NCI-H2081 treated with DMSO at 0.1 percent for 48 hours (cell line): ENCODE data around the gene CYLD.

Experiments used
- DNase-seq: peaks from one replicate; lab custom pipeline; 2025; lab: John Stamatoyannopoulos, UW

Gene CYLD

DNA sequence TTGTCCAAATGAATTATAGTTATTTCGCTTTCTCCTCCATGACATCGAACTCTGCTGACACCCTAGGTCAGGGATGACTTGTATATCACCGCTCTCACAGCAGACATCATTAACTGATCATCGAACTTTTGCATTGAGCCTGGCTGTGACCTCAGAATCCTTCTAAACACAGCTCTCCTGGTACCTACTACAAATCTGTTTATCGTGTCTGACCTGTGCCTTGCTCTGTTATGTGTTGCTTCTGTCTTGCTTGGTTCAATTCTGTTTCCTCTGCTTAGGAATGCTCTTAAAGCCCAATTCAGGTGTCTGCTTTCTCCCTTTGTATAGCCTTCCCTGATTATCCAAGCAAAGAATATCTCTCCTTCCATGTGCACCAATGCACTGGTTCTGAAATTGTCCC, 78.3 kb downstream of the CYLD start:
- no peak for DNase-seq

DNA sequence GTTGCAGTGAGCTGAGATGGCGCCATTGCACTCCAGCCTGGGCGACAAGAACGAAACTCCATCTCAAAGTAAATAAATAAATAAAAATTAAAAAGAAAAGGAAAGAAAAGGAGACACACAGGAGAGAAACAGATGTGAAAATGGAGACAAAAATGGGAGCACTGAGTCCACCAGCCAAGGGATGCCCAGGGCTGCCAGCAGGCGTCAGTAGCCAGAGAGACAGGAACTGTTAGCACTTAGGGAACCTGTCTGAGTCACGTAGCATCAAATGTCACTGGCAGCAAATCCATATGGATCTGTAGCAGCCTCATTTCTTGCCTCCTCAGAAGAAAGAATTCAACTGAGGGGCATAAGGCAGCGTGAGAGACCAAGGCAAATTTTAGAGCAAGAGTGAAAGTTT, 79.7 kb downstream of the CYLD start:
- no peak for DNase-seq

DNA sequence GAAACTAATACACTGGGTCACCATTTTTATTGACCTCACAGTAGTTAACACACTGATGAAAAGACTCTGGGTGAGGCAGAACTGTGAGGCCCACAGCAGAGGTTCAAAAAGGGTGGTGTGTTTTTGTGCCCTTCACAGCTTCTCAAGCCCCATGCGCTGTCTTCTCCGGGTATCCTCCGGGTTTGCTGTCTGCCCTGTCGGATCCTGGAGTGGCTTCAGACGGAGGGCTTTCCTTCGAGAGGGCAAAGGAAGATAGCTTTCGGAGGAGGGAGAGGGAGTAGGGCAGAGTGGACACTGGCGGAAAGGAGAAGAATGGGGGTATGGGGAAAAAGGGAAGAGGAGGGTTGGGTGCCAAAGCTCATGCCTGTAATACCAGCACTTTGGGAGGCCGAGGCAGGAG, 80.8 kb downstream of the CYLD start:
- no peak for DNase-seq

DNA sequence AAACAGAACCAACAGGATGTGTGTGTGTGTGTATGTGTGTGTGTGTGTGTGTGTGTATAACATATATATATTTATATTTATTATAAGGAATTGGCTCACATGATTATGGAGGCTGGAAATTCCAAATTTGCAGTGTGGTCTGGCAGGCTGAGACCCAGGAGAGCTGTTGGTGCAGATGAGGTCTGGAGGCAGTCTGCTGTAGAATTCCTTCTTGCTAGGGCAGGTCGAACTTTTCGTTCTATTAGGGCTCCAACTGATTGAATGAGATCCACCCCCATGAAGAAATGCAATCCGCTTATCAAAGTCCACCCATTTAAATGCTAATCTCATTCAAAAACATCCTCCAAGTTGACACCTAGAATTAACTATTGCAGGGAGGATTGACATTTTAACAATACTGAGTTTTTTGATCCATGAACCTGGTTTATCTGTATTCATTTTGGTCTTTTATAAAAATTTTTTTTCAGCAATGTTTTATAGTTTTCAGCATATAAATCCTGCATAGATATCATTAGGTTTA, 85.0 kb downstream of the CYLD start:
- DNase-seq: no peak

DNA sequence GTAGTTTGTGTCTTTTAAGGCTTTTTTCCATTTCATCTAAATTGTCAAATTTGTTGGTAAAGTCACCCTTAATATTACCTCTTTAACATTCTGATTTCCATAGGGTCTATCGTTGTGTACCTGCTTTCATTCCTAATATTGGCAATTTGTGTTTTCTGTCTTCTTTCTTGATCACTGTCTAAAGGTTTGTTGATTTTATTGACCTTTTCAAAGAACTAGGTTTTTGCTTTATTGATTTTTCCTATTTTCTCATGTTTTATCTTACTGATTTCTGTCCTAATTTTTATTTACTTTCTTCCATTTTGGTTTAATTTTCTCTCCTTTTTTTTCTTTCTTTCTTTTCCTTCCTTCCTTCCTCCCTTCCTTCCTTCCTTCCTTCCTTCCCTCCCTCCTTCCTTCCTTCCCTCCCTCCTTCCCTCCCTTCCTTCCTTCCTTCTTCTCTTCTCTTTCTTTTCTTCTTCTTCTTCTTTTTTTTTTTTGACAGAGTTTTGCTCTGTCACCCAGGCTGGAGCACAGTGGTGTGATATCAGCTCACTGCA, 86.3 kb downstream of the CYLD start:
- no peak for DNase-seq

DNA sequence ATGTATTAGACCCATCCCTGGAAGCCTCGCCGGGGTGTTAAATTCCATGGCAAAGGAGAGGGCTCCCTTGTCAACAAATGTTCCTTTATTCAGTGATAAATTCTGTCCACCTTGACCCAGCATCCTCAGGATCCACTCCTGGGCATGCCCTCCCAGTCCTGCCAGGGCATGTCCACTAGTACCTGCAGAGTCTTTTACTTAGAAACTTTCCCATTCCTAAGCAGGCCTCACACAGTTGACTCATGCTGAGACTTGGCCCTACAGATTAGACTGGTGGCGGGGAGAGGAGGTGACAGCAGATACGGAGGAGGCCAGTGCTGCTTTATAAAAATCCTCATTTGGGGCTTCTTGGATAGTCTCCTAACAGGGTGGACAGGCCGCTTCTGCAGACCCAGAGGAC, 88.8 kb downstream of the CYLD start:
- DNase-seq: no peak

DNA sequence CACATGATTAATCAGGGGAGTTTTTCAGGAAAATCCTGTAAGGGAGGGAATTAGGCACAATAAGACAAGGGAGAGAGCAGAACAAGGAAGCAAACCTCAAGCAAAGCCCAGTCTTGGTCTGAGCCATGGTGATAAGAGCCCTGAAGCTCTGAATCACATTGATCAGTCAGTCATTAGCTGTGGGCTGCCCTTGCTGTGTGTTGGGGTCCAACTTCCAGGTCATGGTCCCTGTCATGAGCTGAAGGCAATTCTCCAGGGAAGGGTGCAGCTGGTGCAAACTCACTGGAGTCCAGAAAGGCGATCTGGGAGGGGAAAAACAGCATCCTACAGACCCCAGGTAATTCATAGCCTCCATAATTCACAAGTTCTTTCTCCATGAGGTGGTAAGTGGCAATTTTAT, 89.9 kb downstream of the CYLD start:
- no peak for DNase-seq

DNA sequence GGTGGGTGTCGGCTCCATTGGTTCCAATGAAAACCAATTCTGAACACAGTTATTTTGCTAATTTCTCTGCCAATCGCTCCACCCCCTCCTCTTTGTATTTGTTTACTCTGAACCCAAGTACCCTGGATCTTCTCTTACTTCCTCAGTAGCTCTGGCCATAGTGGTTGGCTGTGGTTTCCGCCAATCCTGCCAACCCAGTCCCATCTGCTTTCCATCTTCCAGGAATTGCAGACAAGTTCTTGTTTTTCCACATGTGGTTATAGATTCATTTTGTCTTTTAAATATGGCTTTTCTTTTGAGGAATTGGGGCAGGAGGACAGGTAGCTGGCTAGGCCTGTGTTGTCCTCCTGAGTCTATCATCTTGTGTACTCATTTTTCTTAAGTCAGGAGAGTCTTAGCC, 92.0 kb downstream of the CYLD start:
- DNase-seq: no peak

DNA sequence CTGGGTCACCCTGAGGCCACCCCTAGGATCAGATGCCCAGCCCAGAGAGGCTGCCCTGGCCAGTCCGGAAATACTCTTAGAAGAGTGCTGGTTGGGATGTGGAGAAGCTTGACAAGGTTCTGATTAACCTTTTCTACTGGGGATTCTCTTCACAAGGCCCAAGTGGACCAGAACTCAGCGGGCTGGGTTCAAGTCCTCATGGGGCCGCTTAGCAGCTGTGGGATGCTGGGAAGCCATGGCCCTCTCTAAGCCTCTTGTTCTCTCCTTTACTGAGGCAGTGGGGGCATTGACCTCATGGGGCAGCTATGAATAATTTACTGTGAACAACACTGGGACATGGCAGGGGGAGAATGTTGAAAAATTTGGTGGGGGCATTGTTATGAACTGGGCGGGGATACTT, 92.8 kb downstream of the CYLD start:
- no peak for DNase-seq

DNA sequence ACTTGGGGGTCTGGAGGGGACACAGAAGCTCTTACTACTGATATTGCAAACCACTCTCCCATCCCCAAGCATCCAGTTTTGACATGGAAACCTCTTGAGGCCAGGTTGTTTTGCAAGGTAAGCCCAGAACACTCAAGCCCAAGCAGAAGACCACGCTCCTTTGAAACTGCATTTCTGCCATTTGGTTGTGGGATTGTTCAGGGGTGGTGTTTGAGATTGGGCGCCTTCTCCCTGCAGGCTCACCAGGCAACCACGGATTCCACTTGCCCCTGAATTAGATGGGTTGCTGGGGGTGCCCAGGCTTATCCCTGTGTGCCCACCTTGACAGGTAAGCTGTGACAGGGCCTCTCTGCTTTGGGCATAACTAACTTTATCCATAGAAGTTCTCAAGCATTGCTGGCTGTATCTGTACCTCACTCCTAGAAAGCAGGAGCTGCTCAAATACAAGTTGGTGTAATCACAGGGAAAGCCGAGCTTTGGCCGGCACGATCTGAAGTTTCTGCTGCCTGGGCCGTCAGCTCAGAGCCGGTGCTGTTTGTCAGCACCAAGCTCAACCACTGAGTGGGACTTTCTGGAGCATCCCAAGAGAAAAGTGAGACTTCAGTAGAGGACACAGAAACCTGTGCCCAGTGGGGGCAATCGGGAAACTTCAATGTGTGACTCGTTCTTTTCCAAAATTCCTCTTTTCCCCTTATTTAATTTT, 93.6 kb downstream of the CYLD start:
- no peak for DNase-seq

DNA sequence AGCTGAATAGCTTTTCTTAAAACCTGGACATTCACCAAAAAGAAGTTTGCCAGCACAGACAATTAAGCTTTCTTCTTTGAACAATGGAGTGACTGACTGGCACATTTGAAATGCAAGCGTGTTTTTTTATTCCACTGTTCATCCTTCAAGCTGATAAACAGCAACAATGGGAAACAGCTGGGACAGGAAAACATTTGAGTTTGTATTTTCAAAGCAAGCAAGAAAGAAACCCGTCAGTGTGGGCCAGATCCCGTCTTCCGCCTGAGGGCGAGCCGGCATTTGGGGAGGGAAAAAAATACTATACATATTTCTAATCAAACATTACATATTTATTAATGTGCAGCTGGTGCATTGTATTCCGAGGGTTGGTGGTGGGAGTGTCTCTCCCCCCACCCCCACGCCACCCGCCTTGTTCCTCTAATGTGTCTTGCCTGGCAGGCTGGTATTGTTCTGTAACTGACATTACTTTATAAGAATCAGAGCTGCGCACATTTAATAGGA, 94.3 kb downstream of the CYLD start:
- DNase-seq: no peak

DNA sequence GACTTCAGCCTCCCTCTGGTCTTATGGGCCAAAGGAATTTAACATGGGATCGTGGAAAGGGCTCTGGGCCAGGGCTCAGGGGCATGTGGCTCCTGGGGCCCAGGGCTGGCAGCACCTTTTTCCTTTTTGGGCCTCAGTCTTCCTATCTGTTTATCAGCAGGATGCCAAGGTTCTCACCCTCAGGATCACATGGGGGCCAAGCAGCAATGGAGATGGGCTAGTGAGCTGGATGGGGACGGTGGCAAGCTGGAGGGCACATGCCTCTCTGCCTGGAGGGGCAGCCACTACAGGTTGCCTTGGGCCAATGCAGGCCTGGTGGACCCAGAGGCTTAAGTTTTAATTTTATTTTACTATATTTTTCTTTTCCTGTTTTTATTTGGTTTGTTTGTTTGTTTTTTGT, 95.4 kb downstream of the CYLD start:
- no peak for DNase-seq

DNA sequence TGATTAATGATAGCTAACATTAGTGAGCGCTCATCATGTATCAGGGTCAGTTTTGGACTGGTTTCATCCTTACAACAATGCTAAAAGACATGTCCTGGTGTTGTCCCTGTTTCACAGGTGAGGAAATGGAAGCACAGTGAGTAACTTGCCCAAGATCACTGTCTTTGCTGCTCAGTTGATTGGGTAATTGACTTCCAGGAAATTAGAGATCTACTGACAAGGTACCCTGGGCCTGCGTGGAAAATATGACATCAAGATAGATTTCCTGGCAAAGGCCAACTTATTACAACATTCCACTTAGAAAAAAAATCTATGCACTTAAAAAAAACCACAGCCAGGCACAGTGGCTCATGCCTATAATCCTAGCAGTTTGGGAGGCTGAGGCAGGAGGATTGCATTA, 96.3 kb downstream of the CYLD start:
- DNase-seq: no peak

DNA sequence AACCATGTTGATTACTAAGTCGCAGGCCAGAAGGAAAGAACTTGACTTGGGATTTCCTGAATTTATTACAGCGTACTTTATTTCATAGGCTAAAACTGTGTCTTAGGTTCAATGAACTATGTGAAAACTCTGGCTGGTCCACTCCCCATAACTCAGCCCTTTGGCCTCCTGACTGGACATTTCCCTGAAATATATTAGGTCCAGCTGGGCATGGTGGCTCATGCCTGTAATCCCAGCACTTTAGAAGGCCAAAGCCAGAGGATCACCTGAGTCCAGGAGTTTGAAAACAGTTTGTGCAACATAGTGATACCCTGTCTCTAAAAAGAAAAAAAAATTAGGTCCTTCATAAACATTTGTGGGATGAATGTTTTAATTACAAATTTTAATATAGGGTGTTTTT, 97.0 kb downstream of the CYLD start:
- no peak for DNase-seq

DNA sequence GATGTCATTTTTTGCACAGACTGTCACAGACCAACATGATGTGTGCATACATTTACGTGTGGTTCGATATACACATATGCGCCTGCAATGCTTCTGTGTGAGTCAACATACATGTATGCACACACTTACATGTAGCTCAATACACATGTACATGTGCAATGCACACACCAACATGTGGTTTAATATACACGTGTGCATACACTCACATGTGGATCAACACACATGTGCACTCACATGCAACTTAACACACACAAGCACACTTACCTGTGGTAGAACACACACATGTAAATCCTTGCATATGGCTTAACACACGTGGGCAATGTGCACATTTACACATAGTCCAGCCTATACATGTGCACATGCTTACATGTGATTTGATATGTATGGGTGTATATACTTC, 97.5 kb downstream of the CYLD start:
- no peak for DNase-seq

DNA sequence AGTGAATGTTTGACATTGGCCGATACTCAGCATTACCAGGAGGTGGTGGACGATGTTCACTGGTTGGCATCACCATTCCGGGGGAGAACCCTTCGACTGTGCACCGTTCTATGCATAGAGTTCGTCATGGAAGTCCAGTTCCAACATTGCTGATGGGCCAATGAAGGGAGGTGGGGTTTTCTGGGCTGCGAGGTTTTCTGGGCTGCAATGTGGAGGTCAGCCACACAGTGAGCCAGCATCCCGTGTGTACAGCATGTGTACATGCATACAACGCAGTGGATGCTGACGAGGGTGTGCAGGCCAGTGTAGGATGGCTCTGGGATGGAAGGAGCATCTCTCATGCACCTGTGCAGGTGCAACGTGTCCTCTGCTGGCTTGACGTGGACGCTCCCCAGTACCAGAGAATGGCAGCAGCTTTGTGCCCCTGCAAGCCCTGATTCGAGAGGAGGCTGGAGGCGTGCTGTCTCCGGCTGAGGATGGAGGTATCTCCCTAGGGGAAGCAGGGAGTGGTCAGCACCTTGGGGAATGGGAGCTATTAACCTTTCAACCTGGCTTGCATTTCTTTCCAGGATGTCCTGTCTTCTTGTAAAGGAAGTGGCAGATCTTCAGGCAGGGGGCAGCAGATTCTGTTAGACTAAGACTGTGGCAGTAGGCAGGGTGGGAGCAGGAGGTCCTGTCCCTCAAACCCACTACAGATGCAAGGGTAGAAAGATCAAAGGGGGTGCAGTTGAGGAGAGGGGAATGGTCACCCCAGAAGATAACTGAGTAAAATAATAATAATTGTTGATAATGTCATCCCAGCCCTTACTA, 98.2 kb downstream of the CYLD start:
- no peak for DNase-seq

DNA sequence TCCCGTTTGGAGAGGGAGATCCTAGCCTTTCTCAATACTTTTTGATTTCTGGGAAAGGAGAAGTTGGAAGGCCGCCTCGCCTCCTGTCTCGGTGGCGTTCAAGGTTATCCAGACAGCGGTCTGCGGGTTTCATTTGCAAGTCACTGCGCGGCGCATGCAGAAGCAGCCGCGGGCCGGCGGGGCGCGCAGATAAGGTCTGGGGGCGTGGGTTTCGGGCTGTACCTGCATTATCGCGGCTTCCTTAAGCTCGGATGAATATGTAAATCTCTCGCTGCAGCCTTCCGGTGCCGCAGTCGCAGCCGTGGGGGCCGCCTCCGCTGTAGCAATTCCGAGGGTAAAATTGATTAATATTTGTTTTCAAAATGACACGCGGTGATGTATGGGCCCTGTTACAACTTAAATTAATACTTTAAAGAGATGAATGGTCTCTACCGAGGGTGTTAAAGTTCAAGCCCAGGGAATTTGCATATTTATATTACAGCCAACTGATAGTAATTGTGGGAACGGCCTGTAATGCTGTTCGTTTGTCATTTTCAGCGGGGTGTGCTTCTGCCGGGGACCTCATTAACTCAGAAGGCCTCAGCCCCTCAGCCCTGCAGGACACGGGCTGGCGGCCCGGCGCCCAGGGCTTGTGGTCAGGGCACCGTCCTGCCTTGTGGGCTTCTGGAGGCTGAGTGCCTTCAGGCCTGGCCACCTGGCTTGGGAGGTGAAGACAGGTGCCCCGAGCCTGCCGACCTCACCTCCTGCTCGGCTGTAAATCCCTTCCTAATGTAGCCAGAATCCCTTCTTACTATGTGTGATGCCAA, 99.4 kb downstream of the CYLD start:
- no peak for DNase-seq

DNA sequence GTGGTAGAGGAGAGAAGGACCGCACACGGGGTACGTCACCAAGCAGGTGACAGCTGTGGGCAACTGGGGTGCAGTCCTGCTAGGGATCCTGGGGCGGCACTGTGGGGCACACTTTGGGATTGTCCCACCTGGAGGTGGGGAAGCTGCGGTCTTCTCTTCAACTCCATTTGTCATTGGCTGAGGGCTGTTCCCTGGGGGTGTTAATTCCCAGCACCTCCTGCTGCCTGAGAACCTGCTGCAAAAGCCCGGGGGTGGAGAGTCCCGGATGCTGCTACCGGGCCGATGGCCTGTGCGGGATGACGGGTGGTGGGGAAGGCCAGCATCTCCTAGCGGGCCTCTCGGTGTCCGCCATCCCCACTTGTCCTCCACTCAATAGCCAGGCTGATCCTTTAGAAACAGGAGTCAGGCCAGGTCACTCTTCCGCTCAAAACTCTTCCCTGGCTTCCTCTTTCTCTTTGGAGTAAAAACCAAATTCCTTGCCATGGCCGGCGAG, 100.2 kb downstream of the CYLD start:
- DNase-seq: no peak

DNA sequence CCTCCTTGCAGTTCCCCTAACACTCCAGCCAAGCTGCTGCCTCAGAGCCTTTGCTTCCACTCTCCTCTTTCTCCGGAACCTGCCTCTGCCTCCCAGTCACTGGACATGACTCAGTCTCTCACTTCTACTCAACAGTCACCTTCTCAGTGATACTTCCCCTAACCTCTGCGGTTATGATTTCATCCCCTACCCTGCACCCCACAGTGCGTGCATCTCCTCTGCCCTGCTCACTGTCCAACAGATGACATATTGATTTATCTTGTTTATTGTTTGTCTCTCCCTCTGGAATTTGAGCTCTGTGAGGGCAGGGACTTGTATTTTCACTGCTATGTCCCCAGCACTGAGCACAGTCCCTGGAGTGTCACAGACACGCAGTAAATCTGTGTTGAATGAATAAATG, 100.7 kb downstream of the CYLD start:
- no peak for DNase-seq

DNA sequence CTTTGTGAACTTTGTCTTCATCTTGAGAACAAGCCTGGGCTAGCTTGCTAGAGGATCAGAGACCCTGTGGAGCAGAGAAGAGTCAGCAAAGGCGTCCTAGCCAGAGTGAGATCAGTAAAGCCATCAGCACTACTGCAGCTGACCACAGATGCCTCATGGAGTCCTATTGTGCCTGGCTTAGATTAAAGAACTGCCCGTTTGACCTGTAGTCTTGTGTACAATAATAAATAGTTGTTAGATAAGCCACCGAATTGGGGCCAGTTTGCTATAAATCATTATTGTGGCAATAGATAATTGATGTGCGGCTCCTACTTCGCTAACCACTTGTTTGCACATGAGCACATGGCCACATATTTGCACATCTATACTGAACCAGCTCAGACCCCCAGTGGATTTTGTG, 103.0 kb downstream of the CYLD start:
- DNase-seq: no peak

DNA sequence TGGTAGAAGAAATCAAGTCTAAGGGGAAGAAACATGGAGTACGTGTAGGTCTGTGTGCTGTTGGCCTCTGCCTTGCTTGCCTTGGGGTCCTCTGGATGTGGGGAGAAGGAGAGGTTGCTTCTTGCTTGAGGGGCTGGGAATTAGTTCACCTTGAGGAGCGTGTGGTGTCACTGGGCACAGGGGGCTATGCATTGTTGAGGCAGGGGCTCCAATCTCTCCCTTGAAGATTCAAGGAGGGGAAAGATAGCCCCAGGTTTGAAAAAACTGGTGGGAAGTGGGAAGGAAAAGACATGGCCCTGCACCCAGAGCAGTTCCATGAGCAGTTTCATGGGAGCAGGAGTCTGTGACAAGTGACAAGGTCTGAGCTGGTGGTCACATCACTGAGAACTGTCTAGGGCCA, 103.4 kb downstream of the CYLD start:
- no peak for DNase-seq

DNA sequence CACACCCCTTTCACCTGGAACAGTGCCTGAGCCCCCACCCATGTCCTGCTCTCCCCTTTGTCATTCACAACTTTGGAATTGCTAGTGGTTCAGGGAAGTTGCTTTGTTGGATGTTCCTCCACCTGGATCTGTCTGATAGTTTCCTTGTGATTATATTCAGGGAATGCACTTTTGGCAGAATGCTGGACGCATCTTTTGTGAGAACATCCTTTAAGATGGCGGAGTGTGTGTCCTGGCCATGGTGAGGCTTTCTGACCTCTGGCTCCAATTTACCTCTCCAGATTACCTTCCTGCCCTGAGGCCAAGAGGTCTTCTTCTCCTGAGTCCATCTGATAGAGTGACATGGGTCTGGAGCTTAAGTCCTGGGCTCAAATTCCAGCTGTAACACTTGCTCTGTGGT, 104.6 kb downstream of the CYLD start:
- DNase-seq: no peak
